Caco-2 (cell line): ENCODE measurements around the gene SQSTM1. TPM values are rescaled to one million over a fixed set of nuclear protein-coding genes. Genes with fewer than 3 reads are reported as not detected.

Source experiments
- BruUV-seq: library from RNA; stranded (reverse); fragments of 400-500 nt; replicated peaks from 2 replicates; lab custom pipeline; 2021; lab: Mats Ljungman, UMichigan
- CTCF ChIA-PET: fragments of 300-600 bp; sonication (Branson Sonifier 250); formaldehyde crosslinking; loops from one replicate; lab custom pipeline; 2022; ENCODE audit warnings: antibody characterized with exemption; lab: Charles Lee
- POLR2A ChIA-PET: fragments of 300-600 bp; sonication (Branson Sonifier 250); formaldehyde crosslinking; loops from one replicate; lab custom pipeline; 2022; ENCODE audit warnings: antibody characterized with exemption; lab: Charles Lee
- DNase-seq, 2 experiments: peaks; one replicate each; pipeline versions ENCODE4 v3.0.0 to v3.0.0-alpha.2; 2020 to 2022
- H3K27me3 ChIP-seq: replicated peaks from 2 replicates; pipeline ENCODE4 v1.6.0; 2011; ENCODE audit warnings: low read length; ENCODE audit not compliant: control insufficient read depth, insufficient read depth
- H3K36me3 ChIP-seq: 2 replicates; pipeline ENCODE4 v1.5.1; 2011; ENCODE audit warnings: low read length; ENCODE audit not compliant: control insufficient read depth, insufficient read depth
- H3K4me1 ChIP-seq: fragments of 250-450 bp; sonication (Bioruptor Pico); 2 replicates; pipeline ENCODE4 v1.5.1; 2020; ENCODE audit warnings: mild to moderate bottlenecking
- H3K4me3 ChIP-seq: 2 replicates; pipeline ENCODE4 v1.5.1; 2011; ENCODE audit warnings: low read depth, mild to moderate bottlenecking, control low read depth, low read length
- H3K9me3 ChIP-seq: fragments of 250-450 bp; sonication (Bioruptor Pico); 2 replicates; pipeline ENCODE4 v1.5.1; 2020; ENCODE audit warnings: mild to moderate bottlenecking, moderate library complexity
- H3K27ac Mint-ChIP-seq: one replicate; pipeline ENCODE4 v1.8.0; 2022; ENCODE audit warnings: mixed read lengths; ENCODE audit not compliant: unreplicated experiment
- H3K27me3 Mint-ChIP-seq: one replicate; pipeline ENCODE4 v1.8.0; 2022; ENCODE audit warnings: mixed read lengths; ENCODE audit not compliant: insufficient read depth, unreplicated experiment
- H3K36me3 Mint-ChIP-seq: one replicate; pipeline ENCODE4 v1.8.0; 2022; ENCODE audit warnings: mild to moderate bottlenecking, mixed read lengths; ENCODE audit not compliant: insufficient read depth, unreplicated experiment
- H3K4me1 Mint-ChIP-seq: one replicate; pipeline ENCODE4 v1.8.0; 2022; ENCODE audit warnings: low read depth, mixed read lengths; ENCODE audit not compliant: unreplicated experiment
- H3K4me3 Mint-ChIP-seq: one replicate; pipeline ENCODE4 v1.8.0; 2022; ENCODE audit warnings: mild to moderate bottlenecking, moderate library complexity, mixed read lengths; ENCODE audit not compliant: unreplicated experiment
- H3K9me3 Mint-ChIP-seq: one replicate; pipeline ENCODE4 v1.8.0; 2022; ENCODE audit warnings: mixed read lengths; ENCODE audit not compliant: unreplicated experiment
- CTCF ChIP-seq, 2 experiments: fragments of 200-600 bp in 1 of 2; IDR thresholded peaks; 1 replicate in 1 of 2; 2 replicates in 1 of 2; pipeline versions ENCODE4 v1.5.1 to v1.8.0; 2011 to 2022; ENCODE audit warnings: antibody characterized with exemption in 1 of 2, control low read depth in 1 of 2, inconsistent platforms in 1 of 2, low read depth in 1 of 2, low read length in 1 of 2, mild to moderate bottlenecking in 1 of 2, moderate library complexity in 1 of 2; ENCODE audit not compliant: insufficient read depth in 1 of 2, severe bottlenecking in 1 of 2, unreplicated experiment in 1 of 2
- intact Hi-C: fragments of 100-400 bp; cut with micrococcal nuclease; formaldehyde crosslinking; loops from one replicate; pipeline ENCODE4 v1.10.0; 2022; ENCODE audit not compliant: unreplicated experiment
- microRNA-seq: library from miRNA; unstranded; fragments of <30 nt; microRNA quantifications from one replicate; pipeline ENCODE4 v1.2.0, GENCODE V29; 2022
- total RNA-seq: library from RNA; stranded (reverse); gene quantifications from 2 replicates; pipeline ENCODE4 v1.2.3, GENCODE V29; 2022

The SQSTM1 gene
- total RNA-seq, 1 experiment from 2014 or later, result 259 TPM

GRCh38 chr5:179887095-179887494, 66.4 kb downstream of the SQSTM1 start:
- intact Hi-C loops, result no loop called here
- Mint-ChIP-seq H3K4me1 (no peaks in the 10 kb centered on the region), H3K4me3 (no peak overlapping the region), H3K27me3 (no peaks in the 10 kb centered on the region), H3K27ac (no peak overlapping the region), H3K9me3 (peaks cover 30% of the 10 kb centered on the region), H3K36me3 (peaks cover 74% of the 10 kb centered on the region)
- peaks cover 28% of the 10 kb centered on the region; the same call in 1 of the 2 replicates for H3K9me3 ChIP-seq
- no peak overlapping the region for H3K4me3 ChIP-seq
- peaks cover 13% of the 10 kb centered on the region for H3K36me3 ChIP-seq
- BruUV-seq, result no TSS peak
- DNase-seq, result no peak
- ChIA-PET CTCF (no interaction called here), POLR2A (no interaction called here)
- H3K4me1 ChIP-seq, result no peaks in the 10 kb centered on the region
- TF ChIP-seq CTCF (IDR thresholded peaks at IDR 0.05; ENCODE audit: insufficient read depth in 1 of 2, low read depth in 1 of 2, low read length in 1 of 2, severe bottlenecking in 1 of 2, unreplicated experiment in 1 of 2), result no peak
- H3K27me3 ChIP-seq, result no peaks in the 10 kb centered on the region

Small RNA genes lying within 50 kb of the gene (microRNA-seq; reads per million reads assigned to microRNA genes)
- gene MIR1229, result 15.8 reads per million, percentile 55 among the genes with 10 or more reads in this experiment

Other genes with a start within 250 kb of the SQSTM1 start
- 914 and 940 TPM in 2 replicates for gene HNRNPH1, start 197.2 kb upstream of the SQSTM1 start, total RNA-seq
- gene CBY3, start 139.9 kb upstream of the SQSTM1 start, total RNA-seq, result 0.68 and 1.3 TPM in 2 replicates
- gene CANX, start 121.9 kb upstream of the SQSTM1 start, total RNA-seq, result 853 and 871 TPM in 2 replicates
- gene MAML1, start 88.1 kb upstream of the SQSTM1 start, total RNA-seq, result 39.3 and 41.3 TPM in 2 replicates
- gene LTC4S, start 26.9 kb upstream of the SQSTM1 start, total RNA-seq, result 2.3 and 2.4 TPM in 2 replicates
- 215 and 217 TPM in 2 replicates for gene MGAT4B, start 14.0 kb upstream of the SQSTM1 start, total RNA-seq
- gene MRNIP, start 37.9 kb downstream of the SQSTM1 start, total RNA-seq, result 37.8 and 43.0 TPM in 2 replicates
- 106 and 107 TPM in 2 replicates for gene TBC1D9B, start 87.0 kb downstream of the SQSTM1 start, total RNA-seq